Smooth muscle cell (in vitro differentiated cells): ENCODE measurements around the gene SLAMF7. TPM values are rescaled to one million over a fixed set of nuclear protein-coding genes. Genes with fewer than 3 reads are reported as not detected.

Source experiments
- DNase-seq: peaks from one replicate; lab custom pipeline; 2025; ENCODE audit not compliant: unreplicated experiment; lab: John Stamatoyannopoulos, UW
- H2AFZ ChIP-seq: fragments of 200-600 bp; sonication (generic); 2 replicates; pipeline ENCODE4 v1.6.0; 2016; ENCODE audit warnings: antibody characterized with exemption, low read depth, mild to moderate bottlenecking
- H3F3A ChIP-seq: fragments of 200-600 bp; sonication (generic); 2 replicates; pipeline ENCODE4 v1.6.0; 2017; ENCODE audit warnings: antibody characterized with exemption, low read depth
- H3K27ac ChIP-seq: fragments of 200-600 bp; sonication (generic); 2 replicates; pipeline ENCODE4 v1.5.1; 2016; ENCODE audit warnings: low read depth, mild to moderate bottlenecking
- H3K27me3 ChIP-seq: fragments of 200-600 bp; sonication (generic); 2 replicates; pipeline ENCODE4 v1.6.1; 2016; ENCODE audit warnings: low read depth, mild to moderate bottlenecking
- H3K36me3 ChIP-seq: fragments of 200-600 bp; sonication (generic); 2 replicates; pipeline ENCODE4 v1.5.1; 2016; ENCODE audit warnings: low read depth
- H3K4me1 ChIP-seq: fragments of 200-600 bp; sonication (generic); 2 replicates; pipeline ENCODE4 v1.5.1; 2016; ENCODE audit warnings: low read depth
- H3K4me2 ChIP-seq: fragments of 200-600 bp; sonication (generic); 2 replicates; pipeline ENCODE4 v1.6.0; 2016; ENCODE audit warnings: mild to moderate bottlenecking
- H3K4me3 ChIP-seq: fragments of 200-600 bp; sonication (generic); 2 replicates; pipeline ENCODE4 v1.5.1; 2016; ENCODE audit warnings: mild to moderate bottlenecking
- H3K79me2 ChIP-seq: fragments of 200-600 bp; sonication (generic); 2 replicates; pipeline ENCODE4 v1.6.0; 2016; ENCODE audit warnings: low read depth, mild to moderate bottlenecking
- H3K9ac ChIP-seq: fragments of 200-600 bp; sonication (generic); 2 replicates; pipeline ENCODE4 v1.6.0; 2016; ENCODE audit warnings: low read depth
- H3K9me3 ChIP-seq: fragments of 200-600 bp; sonication (generic); replicated peaks from 2 replicates; pipeline ENCODE4 v1.5.1; 2016; ENCODE audit warnings: low read depth
- H4K20me1 ChIP-seq: fragments of 200-600 bp; sonication (generic); 2 replicates; pipeline ENCODE4 v1.6.0; 2016; ENCODE audit warnings: low read depth
- CTCF ChIP-seq: fragments of 200-600 bp; sonication (generic); IDR thresholded peaks from 2 replicates; pipeline ENCODE4 v1.5.1; 2017; ENCODE audit warnings: borderline replicate concordance, mild to moderate bottlenecking, antibody characterized with exemption; ENCODE audit not compliant: insufficient read depth, poor library complexity, severe bottlenecking
- WGBS: methylation state at CpG from one replicate; pipeline ENCODE4 v1.1.7; 2016; ENCODE audit warnings: low lambda C conversion rate; 5-methylcytosine and 5-hydroxymethylcytosine counted together
- polyA plus RNA-seq: library from polyadenylated mRNA; unstranded; fragments of >200 nt; fragmentation: Nextera tagmentation; extraction: Ambion mirVana; gene quantifications from 2 replicates; pipeline ENCODE4 v1.2.1, GENCODE V29; 2016
- total RNA-seq: library from RNA; depleted of rRNA; stranded (reverse); fragments of >200 nt; gene quantifications from 2 replicates; pipeline ENCODE4 v1.2.3, GENCODE V29; 2014

Gene SLAMF7
- total and polyA plus RNA-seq, 2 experiments from 2014 or later, result not detected

DNA sequence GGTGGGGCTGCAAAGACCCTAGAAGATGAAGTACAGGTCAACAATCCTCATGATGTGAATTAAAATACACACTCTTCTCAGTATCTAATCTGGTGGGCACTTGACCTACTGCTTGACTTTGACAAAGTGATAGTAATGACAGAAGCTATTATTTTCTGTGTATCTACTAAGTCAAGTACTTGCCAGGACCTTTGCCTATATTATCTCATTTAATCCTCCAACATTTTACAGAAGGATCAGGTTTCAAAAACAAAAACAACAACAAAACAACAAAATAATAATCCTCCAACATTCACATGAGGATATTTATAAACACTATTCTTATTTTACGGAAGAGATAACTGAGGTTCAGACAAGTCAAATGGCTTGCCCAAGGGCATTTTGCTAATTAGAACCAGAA, 23.0 kb upstream of the SLAMF7 start:
- Histone ChIP-seq H3K27me3 (no peaks in the 10 kb centered on the region), H3K4me3 (no peak overlapping the region), H4K20me1 (no peaks in the 10 kb centered on the region), H3K9ac (no peak overlapping the region), H3K27ac (no peak overlapping the region), H3K79me2 (no peaks in the 10 kb centered on the region), H3K4me2 (no peak overlapping the region), H2AFZ (no peak overlapping the region), H3K36me3 (no peaks in the 10 kb centered on the region), H3F3A (no peaks in the 10 kb centered on the region), H3K4me1 (no peaks in the 10 kb centered on the region), H3K9me3 (no peaks in the 10 kb centered on the region)
- WGBS, result 82% methylated on average over 1 of the region's 1 CpG
- DNase-seq, result no peak
- no peak for TF ChIP-seq CTCF

DNA sequence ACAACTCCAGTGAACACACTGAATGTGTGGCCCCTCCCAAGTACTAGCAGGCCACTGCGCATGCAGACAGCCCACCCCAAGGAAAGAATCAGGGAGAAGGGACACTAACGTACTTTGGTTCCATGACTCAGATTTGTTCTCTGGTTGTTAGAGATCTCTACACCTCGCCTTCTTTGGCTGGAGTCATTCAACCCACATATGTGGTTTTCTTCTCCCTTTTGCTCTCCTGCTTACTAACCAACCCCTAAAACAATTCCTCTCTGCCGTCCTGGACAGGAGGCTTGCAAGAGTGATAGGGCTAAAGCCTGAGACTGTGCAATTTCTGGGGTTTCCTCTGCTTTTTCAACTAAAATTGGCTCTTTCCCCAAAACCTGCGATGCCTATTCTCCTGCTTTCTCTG, 21.7 kb upstream of the SLAMF7 start:
- H3K4me3 ChIP-seq, result no peak overlapping the region
- WGBS, result 78% methylated on average over 5 of the region's 5 CpGs

GRCh38 chr1:160718210-160718609, 20.8 kb upstream of the SLAMF7 start:
- Histone ChIP-seq H3K9ac (no peak overlapping the region), H3K27me3 (no peaks in the 10 kb centered on the region), H3K9me3 (no peaks in the 10 kb centered on the region), H4K20me1 (no peaks in the 10 kb centered on the region), H2AFZ (no peak overlapping the region), H3K4me3 (no peak overlapping the region), H3K4me2 (no peak overlapping the region), H3K36me3 (no peaks in the 10 kb centered on the region), H3K79me2 (no peaks in the 10 kb centered on the region), H3K27ac (no peak overlapping the region), H3K4me1 (no peaks in the 10 kb centered on the region), H3F3A (no peaks in the 10 kb centered on the region)
- no peak for DNase-seq
- no peak for TF ChIP-seq CTCF
- 87% methylated on average over 4 of the region's 4 CpGs for WGBS

More for the DNA sequence above, 21.7 kb upstream of the SLAMF7 start:
- Histone ChIP-seq H3K27me3 (no peaks in the 10 kb centered on the region), H3K27ac (no peak overlapping the region), H3K36me3 (no peaks in the 10 kb centered on the region), H3K9ac (no peak overlapping the region), H3K4me1 (no peaks in the 10 kb centered on the region), H4K20me1 (no peaks in the 10 kb centered on the region), H3K9me3 (no peaks in the 10 kb centered on the region), H2AFZ (no peak overlapping the region), H3F3A (no peaks in the 10 kb centered on the region), H3K79me2 (no peaks in the 10 kb centered on the region), H3K4me2 (no peak overlapping the region)
- DNase-seq, result no peak
- TF ChIP-seq CTCF, result no peak

DNA sequence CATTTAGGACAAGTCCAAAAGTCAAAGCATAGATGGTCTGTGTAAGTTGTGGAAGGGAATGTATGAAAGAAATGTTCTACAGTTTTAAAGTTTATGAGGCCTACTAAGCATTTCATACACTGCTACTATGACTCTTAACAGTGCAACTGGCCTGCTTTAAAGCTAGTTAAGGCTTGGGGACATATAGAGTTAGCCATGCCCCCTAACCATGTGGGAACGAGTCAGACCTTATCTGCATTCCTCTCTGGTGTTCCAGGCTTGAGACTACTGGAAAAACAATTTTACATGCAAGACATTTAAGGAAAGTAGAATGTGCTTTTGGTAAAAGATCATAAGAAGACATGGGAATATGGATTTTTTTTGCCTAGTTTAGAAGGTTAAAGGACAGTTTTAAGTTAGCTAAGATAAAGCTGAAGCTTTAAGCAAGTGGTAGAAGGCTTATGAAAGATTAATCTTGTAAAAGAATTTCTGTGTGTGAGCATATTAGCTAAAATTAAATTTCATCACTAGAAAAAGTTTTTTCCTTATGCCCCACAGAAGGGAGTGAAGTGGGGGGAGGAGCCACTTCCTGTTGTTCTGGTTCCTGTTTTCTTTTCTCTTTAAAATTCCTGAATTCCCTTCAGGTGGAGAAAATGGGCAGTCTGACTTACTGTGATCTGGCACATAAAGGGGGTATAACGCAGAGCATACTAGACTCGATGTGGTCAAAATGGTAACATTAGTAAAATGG, 18.5 kb upstream of the SLAMF7 start:
- no peaks in the 10 kb centered on the region for H4K20me1 ChIP-seq
- no peaks in the 10 kb centered on the region for H3K36me3 ChIP-seq
- peak overlapping the region; percentile 7 for H3K27ac ChIP-seq
- no peak overlapping the region for H3K4me3 ChIP-seq
- no peak overlapping the region for H3K4me2 ChIP-seq
- no peaks in the 10 kb centered on the region for H3F3A ChIP-seq
- H2AFZ ChIP-seq, result no peak overlapping the region
- H3K9me3 ChIP-seq, result no peaks in the 10 kb centered on the region
- no peaks in the 10 kb centered on the region for H3K27me3 ChIP-seq
- no peak for TF ChIP-seq CTCF
- 64% methylated on average over 3 of the region's 3 CpGs for WGBS
- no peaks in the 10 kb centered on the region for H3K79me2 ChIP-seq
- DNase-seq, result no peak
- no peak overlapping the region for H3K9ac ChIP-seq
- H3K4me1 ChIP-seq, result no peaks in the 10 kb centered on the region
